ENCODE measurements around the gene UPK2. TPM values are rescaled to one million over a fixed set of nuclear protein-coding genes. Genes with fewer than 3 reads are reported as not detected.

Gene UPK2
- total and polyA plus RNA-seq, 2 of the 13 experiments (the other 11 are each of a cell fraction or from before 2014, with no cell fraction given), result not detected

- POLR2A ChIA-PET, result no interaction called here
- CTCF ChIA-PET (ENCODE audit: low intra/inter-chr PET ratio, low total read pairs), result no interaction called here
Observed at GRCh38 chr11:118918686-118919280, 37.3 kb upstream of the UPK2 start.

More at GRCh38 chr11:118918686-118919280, 37.3 kb upstream of the UPK2 start:
- Histone ChIP-seq H3K36me3 (replicated peaks in 1 of 2; ENCODE audit: control insufficient read depth in 1 of 2, insufficient read depth in 2 of 2, low read length in 2 of 2) (no peaks in the 10 kb centered on the region), H3K27ac (ENCODE audit: extremely low read length, insufficient read depth, low read length) (peak overlapping the region; percentile 88), H4K20me1 (ENCODE audit: insufficient read depth, low read length) (no peaks in the 10 kb centered on the region), H3K4me2 (ENCODE audit: low read depth, low read length) (peak overlapping the region; percentile 94), H3K4me1 (ENCODE audit: insufficient read depth, low read length) (peaks cover 100% of the 10 kb centered on the region), H3K27me3 (ENCODE audit: control insufficient read depth in 1 of 2, insufficient read depth in 2 of 2, low read length in 2 of 2) (no peaks in the 10 kb centered on the region), H2AFZ (ENCODE audit: low read length) (no peak overlapping the region), H3K9me3 (ENCODE audit: low read length) (no peaks in the 10 kb centered on the region), H3K9ac (ENCODE audit: insufficient read depth, low read depth, low read length) (peak overlapping the region; percentile 69), H3K4me3 (replicated peaks in 1 of 3; ENCODE audit: insufficient read depth in 1 of 3, low read depth in 2 of 3, low read length in 3 of 3) (peak overlapping the region; percentile 39 to 97 (median 48); a peak in 5 of 6 replicates), H3K79me2 (ENCODE audit: insufficient read depth, low read length) (peaks cover 36% of the 10 kb centered on the region)
- FAIRE-seq (no peak), ATAC-seq (no peak), DNase-seq (ENCODE audit: low spot score) (no peak)
- WGBS (ENCODE audit: low lambda C conversion rate), result 5% methylated on average over 12 of the region's 13 CpGs
- intact Hi-C loops (cut with micrococcal nuclease; ENCODE audit: unreplicated experiment), result no loop called here
- in situ Hi-C loops (cut with HindIII; ENCODE audit: extremely low pct_ligation_motif_present, low pct_unique_long_range_greater_than_20kb), result no loop called here
- 0 out of 2 replicates have a peak, but pooled peaks have one; percentile 10 for TF ChIP-seq POLR2G (IDR thresholded peaks at IDR 0.05; ENCODE audit: low read depth, low read length)
- TF ChIP-seq ZBTB33 (CRISPR knock-in tag; IDR thresholded peaks at IDR 0.05), result no peak
- TF ChIP-seq ZNF768 (CRISPR knock-in tag; IDR thresholded peaks at IDR 0.05), result peak; percentile 80
- TF ChIP-seq ZSCAN20 (CRISPR knock-in tag; IDR thresholded peaks at IDR 0.05; ENCODE audit: borderline replicate concordance), result no peak
- TF ChIP-seq RFXANK (CRISPR knock-in tag; IDR thresholded peaks at IDR 0.05), result no peak
- peak; percentile 23; the same call in 1 of the 2 replicates for TF ChIP-seq TAF1 (CRISPR knock-in tag; IDR thresholded peaks at IDR 0.05)
- TF ChIP-seq SMARCC2 (IDR thresholded peaks at IDR 0.05), result no peak
- TF ChIP-seq ZNF740 (CRISPR knock-in tag; IDR thresholded peaks at IDR 0.05), result peak; percentile 34; the same call in 1 of the 2 replicates
- 0 out of 2 replicates have a peak, but pooled peaks have one; percentile 7 for TF ChIP-seq ZNF572 (CRISPR knock-in tag; IDR thresholded peaks at IDR 0.05)
- no TSS peak for BruUV-seq (replicated peaks)

Measured in HepG2 (cell line).